K562 treated with DMSO at 1 percent for 24 hours (cell line): ENCODE data around the gene FARSA. TPM values are rescaled to one million over a fixed set of nuclear protein-coding genes. Genes with fewer than 3 reads are reported as not detected.

Experiments
- total RNA-seq: library from RNA; unstranded; fragments of 300-600 nt; gene quantifications from 2 replicates; pipeline ENCODE4 v1.2.3, GENCODE V29; 2022; ENCODE audit warnings: low read depth; ENCODE audit not compliant: insufficient read depth

Gene FARSA
- total RNA-seq, result 148 and 157 TPM in 2 replicates

DNA sequence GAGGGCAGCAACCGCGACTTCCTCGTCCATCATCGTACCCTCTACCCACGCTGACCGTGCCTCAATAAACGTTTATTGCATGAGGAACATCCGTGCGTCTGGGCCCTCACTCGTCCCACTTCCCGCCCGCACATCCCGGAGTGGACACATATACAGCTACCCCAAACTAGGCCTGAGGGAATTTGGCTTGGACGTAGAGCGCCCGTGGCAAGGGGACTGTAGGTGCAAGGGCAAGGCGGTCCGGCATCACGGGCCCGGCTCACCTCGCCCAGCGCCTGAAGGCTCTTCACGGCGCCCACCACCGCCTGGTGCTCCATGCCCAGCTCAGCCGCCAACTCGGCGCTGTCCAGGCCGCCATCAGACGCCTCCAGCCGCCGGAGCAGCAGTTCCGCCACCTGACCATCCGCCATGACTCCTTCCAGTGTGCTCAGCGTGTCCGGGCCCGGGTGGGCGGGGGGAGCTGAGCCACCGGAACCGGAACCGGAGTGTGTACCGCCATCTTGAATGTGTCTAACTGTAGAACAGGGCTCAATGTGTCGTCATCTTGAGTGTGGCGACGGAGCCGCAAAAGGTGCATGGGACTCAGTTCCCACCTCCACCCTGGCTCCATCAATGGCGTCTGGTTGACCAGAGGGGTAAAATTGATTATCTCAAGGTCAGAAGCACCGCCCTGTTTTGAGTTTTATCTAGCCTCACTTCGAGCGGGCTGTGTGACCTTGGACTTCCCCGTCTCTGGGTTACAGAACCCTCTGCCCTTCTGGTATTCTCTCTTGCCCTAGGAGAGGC is at the start of gene FARSA:
FARSA (minus strand) TSS at position 425 of the 786 bp plus-strand sequence; CDS start at position 410, 15 bp downstream.

DNA sequence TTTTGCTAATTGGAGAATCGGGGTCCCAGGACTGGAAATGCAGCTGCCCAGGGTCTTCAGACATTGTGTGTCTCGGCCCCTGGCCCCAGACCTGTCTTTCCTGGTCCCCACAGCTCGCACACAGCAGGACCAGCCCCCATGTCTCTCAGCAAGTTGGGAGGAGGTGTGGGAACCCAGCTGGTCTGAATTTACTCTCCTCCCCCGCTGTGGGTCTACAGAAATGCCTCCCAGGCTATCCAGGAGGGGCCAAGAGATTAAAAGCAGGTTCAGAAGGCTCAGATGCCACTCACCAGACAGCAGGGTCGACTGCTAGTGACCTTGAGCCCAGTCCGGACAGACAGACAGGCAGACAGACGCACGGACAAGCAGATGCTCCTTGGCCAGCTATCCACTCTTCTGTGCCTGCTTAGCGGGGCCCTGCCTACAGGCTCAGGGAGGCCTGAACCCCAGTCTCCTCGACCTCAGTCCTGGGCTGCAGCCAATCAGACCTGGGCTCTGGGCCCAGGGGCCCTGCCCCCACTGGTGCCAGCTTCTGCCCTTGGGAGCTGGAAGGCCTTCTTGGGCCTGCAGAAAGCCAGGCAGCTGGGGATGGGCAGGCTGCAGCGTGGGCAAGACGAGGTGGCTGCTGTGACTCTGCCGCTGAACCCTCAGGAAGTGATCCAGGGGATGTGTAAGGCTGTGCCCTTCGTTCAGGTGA is 35.9 kb upstream of the FARSA start, which contains the start of gene DAND5:
DAND5 (plus strand) TSS at position 285 of the 697 bp plus-strand sequence; CDS start at position 370, 85 bp downstream.

DNA sequence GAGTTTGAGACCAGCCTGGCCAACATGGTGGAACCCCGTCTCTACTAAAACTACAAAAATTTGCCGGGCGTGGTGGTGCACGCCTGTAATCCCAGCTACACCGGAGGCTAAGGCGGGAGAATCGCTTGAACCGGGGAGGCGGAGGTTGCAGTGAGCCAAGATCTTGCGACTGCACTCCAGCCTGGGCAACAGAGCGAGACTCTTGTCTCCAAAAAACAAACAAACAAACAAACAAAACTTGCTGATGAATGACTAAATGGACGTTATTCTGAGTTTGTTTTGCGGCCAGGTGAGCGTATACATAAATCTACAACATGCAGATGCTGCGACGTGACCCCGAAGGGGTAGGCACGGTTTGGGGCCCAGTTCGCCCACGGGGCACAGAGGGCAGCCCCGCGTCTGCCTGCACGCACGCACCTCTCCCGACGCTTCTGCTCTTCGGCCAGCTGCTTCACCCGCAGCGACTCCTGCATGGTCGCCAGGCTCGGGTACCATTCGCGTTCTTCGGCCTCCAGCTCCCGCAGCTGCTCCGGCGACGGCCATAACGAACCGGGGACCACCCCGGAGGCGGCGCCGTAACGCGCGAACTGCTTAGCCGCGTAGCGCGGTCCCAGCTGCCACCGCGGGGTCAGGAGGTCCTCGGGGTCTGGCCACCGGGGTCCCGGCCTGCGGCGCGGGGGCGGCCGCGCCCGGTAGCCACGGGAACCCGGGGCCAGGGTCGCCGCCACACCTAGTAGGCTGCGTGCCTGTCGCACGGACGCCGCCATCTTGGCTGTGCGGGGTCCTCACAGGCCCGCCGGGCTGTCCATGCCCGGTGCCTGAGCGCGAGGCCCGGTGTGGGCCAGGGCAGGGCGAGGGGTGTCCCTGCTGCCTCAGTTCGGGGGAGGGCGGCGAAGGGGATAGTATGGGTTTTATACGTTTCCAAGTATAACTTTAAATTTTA is 23.2 kb upstream of the FARSA start, which contains the start of gene GADD45GIP1:
GADD45GIP1 (minus strand) TSS at position 778 of the 943 bp plus-strand sequence; CDS start at position 767, 11 bp downstream.

GRCh38 chr19:12945479-12946091 is 12.1 kb upstream of the FARSA start, which contains the start of gene RAD23A:
Gene RAD23A (plus strand): TSS chr19:12945862. CDS start chr19:12945949, 87 bp downstream.

DNA sequence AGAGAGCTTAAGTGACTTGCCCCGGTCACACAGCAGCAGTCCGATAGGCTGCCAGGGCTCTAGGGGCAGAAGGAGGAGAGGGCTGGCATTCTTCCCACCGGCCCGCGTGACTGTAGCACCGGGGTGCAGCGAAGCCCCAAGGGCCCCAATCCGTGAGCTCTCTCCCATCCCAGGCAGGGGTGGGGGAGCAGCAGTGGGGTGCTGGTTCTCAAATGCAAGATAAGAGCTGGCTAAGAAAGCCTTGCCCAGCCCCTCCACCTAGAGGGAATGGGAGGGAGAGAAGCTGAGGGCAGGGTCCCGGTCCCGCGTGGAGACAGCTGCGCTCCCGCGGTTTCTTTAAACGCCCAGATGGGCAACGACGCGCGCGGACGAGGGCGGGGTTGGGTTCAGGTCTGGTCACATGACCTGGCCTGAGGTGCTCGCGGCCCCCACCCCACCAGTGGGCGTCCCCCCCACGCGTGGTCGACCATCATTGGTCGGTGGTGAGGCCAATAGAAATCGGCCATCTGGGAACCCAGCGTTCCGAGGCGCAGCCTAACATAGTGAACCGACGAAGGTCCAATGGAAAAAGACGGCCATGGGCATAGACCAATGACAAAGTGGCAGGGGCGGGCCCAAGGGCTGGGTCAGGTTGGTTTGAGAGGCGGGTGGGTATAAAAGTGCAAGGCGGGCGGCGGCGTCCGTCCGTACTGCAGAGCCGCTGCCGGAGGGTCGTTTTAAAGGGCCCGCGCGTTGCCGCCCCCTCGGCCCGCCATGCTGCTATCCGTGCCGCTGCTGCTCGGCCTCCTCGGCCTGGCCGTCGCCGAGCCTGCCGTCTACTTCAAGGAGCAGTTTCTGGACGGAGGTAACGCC is 4.6 kb upstream of the FARSA start, which contains the start of gene CALR:
CALR (plus strand) TSS at position 683 of the 852 bp plus-strand sequence; CDS start at position 754, 71 bp downstream.

DNA sequence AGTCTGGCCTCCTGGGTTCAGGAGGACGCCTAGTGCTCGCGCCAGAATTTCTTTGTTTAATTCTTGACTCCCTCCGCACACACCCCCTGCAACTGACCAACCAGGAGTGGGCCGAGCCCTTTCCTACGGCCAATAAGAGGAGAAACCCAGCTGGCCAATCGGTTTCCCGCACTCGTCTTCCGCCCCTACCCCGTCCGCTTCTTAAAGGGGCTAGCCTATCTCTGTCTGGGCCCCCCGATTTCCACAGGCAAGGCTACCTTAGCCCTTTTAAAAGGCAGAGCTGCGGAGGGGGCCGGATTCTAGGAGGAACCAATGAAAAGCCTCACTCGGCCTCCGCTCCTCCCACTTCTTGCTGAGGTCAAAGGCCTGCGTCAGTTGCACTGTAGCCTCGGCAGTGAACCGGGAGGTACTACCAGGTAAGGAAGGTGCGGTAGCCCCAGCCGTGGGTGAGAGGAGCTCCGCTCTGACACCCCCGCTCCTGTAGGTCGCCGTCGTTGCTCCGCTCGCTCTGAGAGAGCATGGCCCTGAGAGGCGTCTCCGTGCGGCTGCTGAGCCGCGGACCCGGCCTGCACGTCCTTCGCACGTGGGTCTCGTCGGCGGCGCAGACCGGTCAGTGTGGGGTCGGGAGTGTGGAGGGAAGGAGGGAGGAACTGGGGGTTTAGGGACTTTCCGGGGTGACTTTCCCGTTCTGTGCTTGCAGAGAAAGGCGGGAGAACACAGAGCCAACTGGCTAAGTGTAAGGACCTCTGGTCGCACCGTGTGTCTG is 42.5 kb downstream of the FARSA start, which contains the start of gene GCDH:
GCDH (plus strand) TSS at position 374 of the 766 bp plus-strand sequence; CDS start at position 519, 145 bp downstream.

GRCh38 chr19:12886969-12887747 is 46.4 kb downstream of the FARSA start, which contains the start of gene KLF1:
Gene KLF1 (minus strand): TSS chr19:12887201. CDS start chr19:12887140, 61 bp downstream.

GRCh38 chr19:12881172-12881808 is 52.2 kb downstream of the FARSA start, which contains the start of gene DNASE2:
Gene DNASE2 (minus strand): TSS chr19:12881449. CDS start chr19:12881375, 74 bp downstream.

Other genes with a start within 250 kb of the FARSA start
- gene GNG14, start 245.7 kb downstream of the FARSA start, total RNA-seq, result not detected in 2 replicates
- gene FBXW9, start 237.1 kb downstream of the FARSA start, total RNA-seq, result 15.3 and 19.5 TPM in 2 replicates
- gene TNPO2, start 209.8 kb downstream of the FARSA start, total RNA-seq, result 32.6 and 33.0 TPM in 2 replicates
- 485 and 496 TPM in 2 replicates for gene TRIR, start 199.0 kb downstream of the FARSA start, total RNA-seq
- 92.4 and 109 TPM in 2 replicates for gene GET3, start 196.2 kb downstream of the FARSA start, total RNA-seq
- not detected in 2 replicates for gene BEST2, start 181.9 kb downstream of the FARSA start, total RNA-seq
- 23.8 and 27.0 TPM in 2 replicates for gene HOOK2, start 158.2 kb downstream of the FARSA start, total RNA-seq
- 130 and 136 TPM in 2 replicates for gene JUNB, start 142.2 kb downstream of the FARSA start, total RNA-seq
- gene PRDX2, start 131.9 kb downstream of the FARSA start, total RNA-seq, result 388 and 416 TPM in 2 replicates
- gene THSD8, start 131.6 kb downstream of the FARSA start, total RNA-seq, result 0.85 TPM in 1 of 2 replicates, not detected in the other
- 86.0 and 110 TPM in 2 replicates for gene RNASEH2A, start 127.1 kb downstream of the FARSA start, total RNA-seq
- gene RTBDN, start 99.1 kb downstream of the FARSA start, total RNA-seq, result 2.0 and 3.5 TPM in 2 replicates
- 7.8 and 9.5 TPM in 2 replicates for gene MAST1, start 95.2 kb downstream of the FARSA start, total RNA-seq
- 157 TPM in 2 replicates for gene DNASE2, start 52.3 kb downstream of the FARSA start, total RNA-seq
- gene KLF1, start 46.5 kb downstream of the FARSA start, total RNA-seq, result 33.8 and 46.8 TPM in 2 replicates
- gene GCDH, start 42.6 kb downstream of the FARSA start, total RNA-seq, result 17.5 and 23.0 TPM in 2 replicates
- 2.3 and 5.5 TPM in 2 replicates for gene SYCE2, start 14.4 kb downstream of the FARSA start, total RNA-seq
- 582 and 601 TPM in 2 replicates for gene CALR, start 4.9 kb upstream of the FARSA start, total RNA-seq
- gene RAD23A, start 12.2 kb upstream of the FARSA start, total RNA-seq, result 158 and 166 TPM in 2 replicates
- gene GADD45GIP1, start 23.5 kb upstream of the FARSA start, total RNA-seq, result 44.0 and 48.0 TPM in 2 replicates
- gene DAND5, start 35.9 kb upstream of the FARSA start, total RNA-seq, result 0.14 TPM in 1 of 2 replicates, not detected in the other
- 10.2 and 12.0 TPM in 2 replicates for gene NFIX, start 61.8 kb upstream of the FARSA start, total RNA-seq
- 418 and 505 TPM in 2 replicates for gene LYL1, start 169.1 kb upstream of the FARSA start, total RNA-seq
- 34.6 and 35.4 TPM in 2 replicates for gene TRMT1, start 183.0 kb upstream of the FARSA start, total RNA-seq
- gene NACC1, start 184.6 kb upstream of the FARSA start, total RNA-seq, result 59.9 and 65.7 TPM in 2 replicates
- gene STX10, start 216.7 kb upstream of the FARSA start, total RNA-seq, result 109 and 110 TPM in 2 replicates
- gene IER2, start 216.7 kb upstream of the FARSA start, total RNA-seq, result 248 and 282 TPM in 2 replicates